Measurements from ENCODE around the gene SEPTIN10. TPM values are rescaled to one million over a fixed set of nuclear protein-coding genes. Genes with fewer than 3 reads are reported as not detected.

SEPTIN10 gene
- total RNA-seq = 1 to 10 TPM in 4 of 5 experiments, under 1 TPM in 1; 0.94 to 5.9 (median 2.0) TPM
- polyA plus RNA-seq = 1 to 10 TPM in 1 of 2 donors, under 1 TPM in 1; 0.53 to 4.2 TPM
- 3.8 reads per million, percentile 19 among the genes with 10 or more reads in this experiment for total RNA-seq

DNA sequence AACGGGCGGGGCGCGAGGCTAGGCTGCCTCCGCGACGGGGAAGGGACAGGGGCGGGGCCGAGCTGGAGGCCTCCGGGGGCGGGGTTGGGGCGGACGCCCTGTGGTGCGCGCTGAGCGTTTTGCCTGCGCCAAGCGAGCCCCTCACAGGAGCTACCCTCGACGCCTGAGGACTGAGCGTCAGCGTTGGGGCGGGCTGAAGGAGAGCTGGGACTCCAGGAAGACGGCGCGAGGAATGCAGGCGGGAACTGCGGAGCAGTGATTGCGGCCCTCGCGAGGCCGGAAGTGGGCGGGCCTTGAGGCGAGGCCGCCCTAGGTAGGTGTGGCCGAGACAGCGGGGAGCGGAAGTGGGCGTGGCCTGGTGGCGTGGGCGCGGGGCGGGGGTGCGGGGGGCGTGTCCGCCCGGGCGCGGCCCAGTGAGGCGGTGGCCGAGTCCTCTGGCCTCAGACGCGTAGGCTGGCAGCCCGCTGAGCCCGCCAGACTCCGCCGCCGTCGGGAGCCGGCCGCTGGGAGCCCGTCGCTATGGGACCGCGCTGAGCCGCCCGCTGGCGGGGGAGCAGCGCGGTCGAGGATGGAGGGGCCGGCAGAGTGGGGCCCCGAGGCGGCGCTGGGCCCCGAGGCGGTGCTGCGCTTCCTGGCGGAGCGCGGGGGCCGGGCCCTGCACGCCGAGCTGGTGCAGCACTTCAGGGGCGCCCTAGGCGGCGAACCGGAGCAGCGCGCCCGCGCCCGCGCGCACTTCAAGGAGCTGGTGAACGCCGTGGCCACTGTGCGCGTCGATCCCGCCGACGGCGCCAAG, at the start of gene SEPTIN10, which contains the start of gene SOWAHC:
Gene SEPTIN10 (minus strand): TSS at position 45 of the 793 bp plus-strand sequence. CDS start 139 bp downstream, outside the sequence.
Gene SOWAHC (plus strand): TSS at position 443 of the 793 bp plus-strand sequence. CDS start 126 bp downstream, at position 569.
- peaks cover 0 to 26% (median 16%) of the 10 kb centered on the region in 7 donors for H3K4me1 Mint-ChIP-seq
- Histone ChIP-seq H3K27ac (ENCODE audit: low read depth, low read length) (no peak within 1 kb of the TSS), H3K36me3 (ENCODE audit: control insufficient read depth in 2 of 3, insufficient read depth in 3 of 3, low read length in 3 of 3) (no peaks in the 10 kb centered on the region), H3K27me3 (ENCODE audit: control insufficient read depth in 2 of 2, insufficient read depth in 2 of 2, low read length in 2 of 2) (peaks cover 3 to 23% of the 10 kb centered on the region in 2 donors), H3K4me1 (ENCODE audit: control insufficient read depth in 2 of 2, insufficient read depth in 2 of 2, low read length in 2 of 2) (no peaks in the 10 kb centered on the region), H3K4me3 (ENCODE audit: low read length) (peak within 1 kb of the TSS; percentile 64), H3K9me3 (ENCODE audit: control insufficient read depth in 2 of 3, low read length in 3 of 3) (peaks cover 0 to 8% (median 0%) of the 10 kb centered on the region in 3 experiments)
- H3K4me3 Mint-ChIP-seq = peak within 1 kb of the TSS; percentile 85 to 96 (median 90)
- ChIA-PET CTCF (no interaction called here), POLR2A (no interaction called here)
- peaks cover 0 to 17% (median 1%) of the 10 kb centered on the region in 5 donors for H3K36me3 Mint-ChIP-seq
- peak; percentile 96 for ATAC-seq
- H3K27ac Mint-ChIP-seq = peak within 1 kb of the TSS in 8 of 9 donors; percentile 27 to 89 (median 80)
- H3K9me3 Mint-ChIP-seq = peaks cover 0 to 55% (median 12%) of the 10 kb centered on the region in 11 donors
- peaks cover 58 to 83% (median 62%) of the 10 kb centered on the region in 5 donors for H3K27me3 Mint-ChIP-seq
- peak; percentile 71 to 86 (median 84) for DNase-seq
- intact Hi-C loops (cut with micrococcal nuclease) = loop anchor here (2.0 to 10.0 kb wide), 5 partner anchors 582 to 1165 kb away; partner anchors contain the start of genes CCDC138 (in 1 of the 2), GCC2 (in 1 of the 2), LIMS1 (in 1 of the 2) and NPHP1 (in 1 of the 2)

DNA sequence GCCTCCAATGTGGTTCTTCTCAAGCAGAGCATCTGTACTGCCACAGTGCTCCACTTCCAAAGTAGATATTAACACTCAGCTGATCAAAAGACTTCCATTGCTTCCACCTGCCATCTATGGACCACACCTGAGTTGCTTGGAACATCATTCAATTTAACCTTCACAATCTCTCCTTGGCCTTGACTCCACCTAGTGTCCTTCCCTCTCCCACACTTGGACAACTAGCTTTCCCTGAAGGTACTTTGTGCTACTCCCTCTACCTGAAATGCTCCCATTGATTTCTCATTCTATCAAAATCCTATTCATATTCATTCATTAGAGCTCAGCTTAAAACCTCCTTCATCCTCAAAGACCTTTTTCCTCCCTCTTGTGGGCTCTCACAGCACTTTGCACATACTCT, 49.1 kb upstream of the SEPTIN10 start:
- H3K4me3 ChIP-seq (ENCODE audit: low read length) = no peak overlapping the region
- ChIA-PET CTCF (no interaction called here), POLR2A (no interaction called here)
- H3K27ac ChIP-seq (ENCODE audit: low read depth, low read length) = no peak overlapping the region
- no peaks in the 10 kb centered on the region for H3K36me3 ChIP-seq (ENCODE audit: control insufficient read depth in 2 of 3, insufficient read depth in 3 of 3, low read length in 3 of 3)
- DNase-seq (no peak), ATAC-seq (no peak)
- no peaks in the 10 kb centered on the region for H3K27me3 ChIP-seq (ENCODE audit: control insufficient read depth in 2 of 2, insufficient read depth in 2 of 2, low read length in 2 of 2)
- H3K4me1 ChIP-seq (ENCODE audit: control insufficient read depth in 2 of 2, insufficient read depth in 2 of 2, low read length in 2 of 2) = no peaks in the 10 kb centered on the region
- Mint-ChIP-seq H3K36me3 (no peaks in the 10 kb centered on the region), H3K27me3 (peaks cover 0 to 19% (median 11%) of the 10 kb centered on the region in 5 donors), H3K4me1 (no peaks in the 10 kb centered on the region), H3K4me3 (no peak overlapping the region), H3K9me3 (no peaks in the 10 kb centered on the region), H3K27ac (no peak overlapping the region)
- intact Hi-C loops (cut with micrococcal nuclease) = no loop called here
- no peaks in the 10 kb centered on the region for H3K9me3 ChIP-seq (ENCODE audit: control insufficient read depth in 2 of 3, low read length in 3 of 3)

DNA sequence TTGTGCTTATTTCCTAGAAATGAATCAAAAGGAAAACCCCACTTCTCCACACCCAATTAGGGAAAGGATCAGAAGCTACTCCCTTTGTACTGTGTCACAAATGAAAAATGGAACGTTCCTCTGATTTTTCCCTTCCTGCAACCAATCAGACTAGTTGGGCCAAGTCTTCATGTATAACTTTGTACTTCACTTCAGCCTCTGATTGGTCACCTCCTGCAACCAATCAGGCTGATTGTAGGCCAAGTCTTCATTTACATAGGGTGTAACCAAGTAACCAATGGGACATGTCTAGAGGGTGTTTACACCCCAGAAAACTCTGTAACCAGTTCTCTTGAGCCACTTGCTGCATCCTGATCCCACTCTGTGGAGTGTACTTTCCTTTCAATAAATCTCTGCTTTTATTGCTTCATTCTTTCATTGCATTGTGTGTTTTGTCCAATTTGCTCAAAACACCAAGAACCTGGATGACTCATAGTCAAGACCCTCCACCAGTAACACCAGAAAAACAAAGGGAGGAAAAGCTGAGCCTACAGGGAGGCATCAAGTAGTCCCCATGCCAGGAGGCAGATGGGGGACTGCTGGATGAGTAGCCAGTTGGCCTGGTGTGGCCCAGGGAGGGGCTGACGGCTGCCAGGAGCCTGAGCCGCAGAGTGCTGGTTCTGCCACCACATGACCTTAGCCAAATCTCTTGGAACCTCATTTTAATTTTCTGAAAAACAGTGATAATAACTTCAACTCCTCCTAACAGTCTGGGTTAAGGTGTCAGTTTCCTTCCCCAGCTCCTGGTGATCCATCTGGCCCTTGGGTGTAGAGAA, 46.5 kb upstream of the SEPTIN10 start:
- ChIA-PET CTCF (no interaction called here), POLR2A (no interaction called here)
- Mint-ChIP-seq H3K4me3 (no peak overlapping the region), H3K4me1 (no peaks in the 10 kb centered on the region), H3K9me3 (no peaks in the 10 kb centered on the region), H3K36me3 (no peaks in the 10 kb centered on the region), H3K27ac (no peak overlapping the region), H3K27me3 (peaks cover 0 to 22% (median 11%) of the 10 kb centered on the region in 5 donors)
- Histone ChIP-seq H3K27ac (ENCODE audit: low read depth, low read length) (no peak overlapping the region), H3K27me3 (ENCODE audit: control insufficient read depth in 2 of 2, insufficient read depth in 2 of 2, low read length in 2 of 2) (no peaks in the 10 kb centered on the region), H3K4me1 (ENCODE audit: control insufficient read depth in 2 of 2, insufficient read depth in 2 of 2, low read length in 2 of 2) (no peaks in the 10 kb centered on the region), H3K36me3 (ENCODE audit: control insufficient read depth in 2 of 3, insufficient read depth in 3 of 3, low read length in 3 of 3) (no peaks in the 10 kb centered on the region), H3K9me3 (ENCODE audit: control insufficient read depth in 2 of 3, low read length in 3 of 3) (no peaks in the 10 kb centered on the region), H3K4me3 (ENCODE audit: low read length) (no peak overlapping the region)
- no peak for DNase-seq
- ATAC-seq = no peak
- intact Hi-C loops (cut with micrococcal nuclease) = no loop called here

DNA sequence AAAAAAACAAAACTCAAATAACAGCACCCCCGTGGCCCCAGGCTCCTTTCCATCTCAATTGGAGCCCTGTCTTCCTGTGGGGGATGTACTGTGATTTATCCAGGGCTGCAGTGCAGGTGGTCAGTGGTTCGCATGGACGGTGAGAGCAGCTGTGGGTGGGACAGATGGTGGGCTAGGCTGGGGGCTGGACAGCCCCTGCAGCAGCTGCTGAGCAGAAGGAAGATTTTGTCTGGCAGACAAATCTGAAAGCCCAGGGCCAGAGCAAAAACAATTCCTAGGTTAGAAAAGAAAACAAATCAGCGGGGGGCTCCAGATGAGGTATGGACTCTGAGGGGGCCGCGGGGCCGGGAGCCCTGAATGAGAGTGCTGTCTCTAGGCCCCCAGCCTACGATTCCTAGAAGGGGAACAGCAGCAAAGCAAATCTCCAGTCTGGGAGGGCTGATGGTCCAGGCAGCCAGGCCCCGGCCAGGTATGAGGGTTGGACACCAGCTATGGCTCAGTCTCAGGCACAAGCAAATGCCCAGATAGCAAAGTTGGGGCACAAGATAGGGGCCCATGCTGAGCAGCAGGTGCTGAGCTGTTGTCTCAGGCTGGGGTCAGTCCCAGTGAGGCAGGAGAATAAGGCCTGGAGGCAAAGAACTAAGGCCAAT, 45.8 kb upstream of the SEPTIN10 start:
- H3K27me3 Mint-ChIP-seq = peaks cover 0 to 21% (median 11%) of the 10 kb centered on the region in 5 donors
- intact Hi-C loops (cut with micrococcal nuclease) = no loop called here
- no peak overlapping the region for H3K4me3 Mint-ChIP-seq
- ATAC-seq (no peak), DNase-seq (no peak)
- Histone ChIP-seq H3K4me3 (ENCODE audit: low read length) (no peak overlapping the region), H3K27ac (ENCODE audit: low read depth, low read length) (no peak overlapping the region), H3K36me3 (ENCODE audit: control insufficient read depth in 2 of 3, insufficient read depth in 3 of 3, low read length in 3 of 3) (no peaks in the 10 kb centered on the region), H3K27me3 (ENCODE audit: control insufficient read depth in 2 of 2, insufficient read depth in 2 of 2, low read length in 2 of 2) (no peaks in the 10 kb centered on the region), H3K9me3 (ENCODE audit: control insufficient read depth in 2 of 3, low read length in 3 of 3) (no peaks in the 10 kb centered on the region), H3K4me1 (ENCODE audit: control insufficient read depth in 2 of 2, insufficient read depth in 2 of 2, low read length in 2 of 2) (no peaks in the 10 kb centered on the region)
- ChIA-PET CTCF (interaction anchor here (0.6 kb wide), 1 partner anchor 1201 kb away, joined by 4 read pairs; no protein-coding TSS in a partner anchor), POLR2A (no interaction called here)
- H3K9me3 Mint-ChIP-seq = no peaks in the 10 kb centered on the region
- no peaks in the 10 kb centered on the region for H3K36me3 Mint-ChIP-seq
- no peaks in the 10 kb centered on the region for H3K4me1 Mint-ChIP-seq
- H3K27ac Mint-ChIP-seq = peak overlapping the region in 1 of 9 donors; percentile 4

GRCh38 chr2:109655287-109655686, 41.5 kb upstream of the SEPTIN10 start:
- H3K36me3 ChIP-seq (ENCODE audit: control insufficient read depth in 2 of 3, insufficient read depth in 3 of 3, low read length in 3 of 3) = no peaks in the 10 kb centered on the region
- no peaks in the 10 kb centered on the region for H3K4me1 ChIP-seq (ENCODE audit: control insufficient read depth in 2 of 2, insufficient read depth in 2 of 2, low read length in 2 of 2)
- Mint-ChIP-seq H3K4me1 (no peaks in the 10 kb centered on the region), H3K36me3 (no peaks in the 10 kb centered on the region), H3K27ac (no peak overlapping the region), H3K9me3 (no peaks in the 10 kb centered on the region), H3K27me3 (peaks cover 0 to 16% (median 3%) of the 10 kb centered on the region in 5 donors), H3K4me3 (no peak overlapping the region)
- no peak overlapping the region for H3K27ac ChIP-seq (ENCODE audit: low read depth, low read length)
- ChIA-PET CTCF (no interaction called here), POLR2A (no interaction called here)
- H3K9me3 ChIP-seq (ENCODE audit: control insufficient read depth in 2 of 3, low read length in 3 of 3) = no peaks in the 10 kb centered on the region
- H3K27me3 ChIP-seq (ENCODE audit: control insufficient read depth in 2 of 2, insufficient read depth in 2 of 2, low read length in 2 of 2) = no peaks in the 10 kb centered on the region
- DNase-seq (no peak), ATAC-seq (no peak)
- intact Hi-C loops (cut with micrococcal nuclease) = no loop called here
- H3K4me3 ChIP-seq (ENCODE audit: low read length) = no peak overlapping the region

DNA sequence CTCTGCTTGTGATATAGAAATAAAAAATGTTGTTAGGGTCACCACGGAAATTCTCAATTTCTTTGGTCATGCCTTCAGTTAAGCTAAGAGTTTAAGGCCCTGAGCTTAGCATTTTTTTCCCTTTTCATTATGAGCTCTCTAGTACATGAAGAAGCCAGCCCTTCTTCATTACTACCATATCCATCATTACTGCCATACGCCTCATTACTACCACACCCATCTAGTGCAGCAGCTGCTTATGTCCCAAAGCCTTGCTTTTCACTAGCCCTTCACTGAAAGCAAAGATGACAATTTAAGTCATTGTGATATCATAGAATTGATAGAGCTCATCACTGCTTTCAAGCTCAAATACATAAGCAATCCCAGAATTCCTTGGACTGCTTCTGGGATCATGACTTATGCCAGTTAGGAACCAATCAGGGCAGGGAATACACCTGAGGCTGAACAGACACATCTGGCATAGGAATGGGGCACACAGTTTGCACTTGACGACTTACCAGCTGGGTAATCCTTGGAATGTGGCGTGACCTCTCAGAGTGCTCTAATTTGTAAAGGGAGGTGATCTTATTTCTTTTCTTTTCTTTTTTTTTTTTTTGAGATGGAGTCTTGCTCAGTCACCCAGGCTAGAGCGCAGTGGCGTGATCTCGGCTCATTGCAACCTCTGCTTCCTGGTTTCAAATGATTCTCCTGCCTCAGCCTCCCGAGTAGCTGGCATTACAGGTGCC, 40.7 kb upstream of the SEPTIN10 start:
- no peak overlapping the region for H3K4me3 ChIP-seq (ENCODE audit: low read length)
- no peaks in the 10 kb centered on the region for H3K4me1 ChIP-seq (ENCODE audit: control insufficient read depth in 2 of 2, insufficient read depth in 2 of 2, low read length in 2 of 2)
- no peaks in the 10 kb centered on the region for H3K9me3 ChIP-seq (ENCODE audit: control insufficient read depth in 2 of 3, low read length in 3 of 3)
- no peaks in the 10 kb centered on the region for H3K27me3 ChIP-seq (ENCODE audit: control insufficient read depth in 2 of 2, insufficient read depth in 2 of 2, low read length in 2 of 2)
- POLR2A ChIA-PET = no interaction called here
- H3K27ac ChIP-seq (ENCODE audit: low read depth, low read length) = no peak overlapping the region
- Mint-ChIP-seq H3K36me3 (no peaks in the 10 kb centered on the region), H3K27ac (no peak overlapping the region), H3K4me1 (no peaks in the 10 kb centered on the region), H3K4me3 (no peak overlapping the region), H3K9me3 (no peaks in the 10 kb centered on the region), H3K27me3 (peaks cover 3 to 18% (median 6%) of the 10 kb centered on the region in 5 donors)
- CTCF ChIA-PET = no interaction called here
- no peaks in the 10 kb centered on the region for H3K36me3 ChIP-seq (ENCODE audit: control insufficient read depth in 2 of 3, insufficient read depth in 3 of 3, low read length in 3 of 3)
- intact Hi-C loops (cut with micrococcal nuclease) = no loop called here
- DNase-seq (no peak), ATAC-seq (no peak)
